T follicular helper cell (primary cell): Measurements from ENCODE around the gene FHIT.
"Not testable (repeated sequence)": the region's sequence is repeated elsewhere in the genome, so short reads cannot be mapped to it uniquely, and the experiment has no call there.

ENCODE experiments used
- DNase-seq: peaks from one replicate; pipeline ENCODE4 v3.0.0-alpha.2; 2020; ENCODE audit warnings: low read depth

The FHIT gene

DNA sequence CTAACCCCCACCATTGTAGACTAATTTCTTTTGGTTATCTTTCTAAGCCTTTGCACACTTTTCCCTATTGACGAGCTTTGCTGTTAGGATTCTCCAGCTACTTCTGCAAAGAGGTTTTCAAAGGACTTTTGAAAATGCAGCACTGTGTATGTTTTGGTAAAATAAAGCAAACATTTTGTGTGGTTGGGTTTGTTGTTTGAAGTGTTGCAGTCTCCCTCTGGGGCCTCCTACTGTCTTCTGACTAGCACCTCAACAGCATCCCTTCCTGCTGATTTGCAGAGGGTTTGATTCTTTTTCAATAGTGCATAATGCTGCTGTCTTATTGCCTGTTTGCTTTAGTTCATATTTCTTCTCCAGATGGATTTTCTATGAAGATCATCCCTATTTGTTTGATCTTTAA, 1426.4 kb downstream of the FHIT start:
- DNase-seq: no peak

DNA sequence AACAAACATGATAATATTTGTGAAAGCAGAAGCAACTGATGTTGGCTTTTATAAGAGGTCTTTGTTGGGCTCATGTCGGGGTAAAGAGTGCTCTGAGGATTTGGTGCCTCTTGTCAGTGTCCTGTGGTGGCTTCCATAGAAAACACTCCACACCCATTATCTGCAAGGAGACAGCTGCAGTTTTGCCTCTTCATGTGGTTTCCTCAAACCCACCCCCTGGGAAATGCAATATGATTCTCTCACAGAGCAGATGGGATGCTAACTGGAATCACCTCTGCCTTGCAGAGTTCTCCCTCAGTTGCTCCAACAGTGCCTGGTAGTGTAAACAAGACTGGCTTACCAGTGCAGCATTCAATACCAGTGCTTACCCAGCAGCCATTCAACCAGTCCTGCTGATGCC, 1430.0 kb downstream of the FHIT start:
- no peak for DNase-seq

DNA sequence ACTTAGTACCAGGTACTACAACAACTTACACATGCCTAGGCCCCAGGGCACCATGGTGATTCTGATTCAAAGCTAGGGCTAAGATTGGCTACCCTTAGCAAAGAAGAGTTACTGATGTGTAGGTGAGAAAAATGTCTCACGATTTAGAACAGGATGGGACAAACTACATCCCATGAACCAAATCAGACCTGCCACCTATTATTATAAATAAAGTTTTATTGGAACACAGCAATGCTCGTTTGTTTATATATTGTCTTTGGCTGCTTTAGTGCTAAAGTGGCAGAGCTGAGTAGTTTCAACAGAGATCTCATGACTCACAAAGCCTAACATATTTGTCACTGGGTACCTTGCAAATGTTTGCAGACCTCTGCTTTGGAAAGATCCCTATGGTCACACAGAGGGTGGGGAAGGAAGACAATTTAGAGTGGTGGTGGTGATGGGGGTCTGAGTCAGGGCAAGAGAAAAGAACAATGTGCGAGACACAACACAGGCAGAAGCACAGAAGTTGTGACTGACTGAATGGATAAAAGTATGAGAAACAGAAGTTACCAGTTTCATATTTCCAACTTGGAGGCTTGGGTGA, 1430.8 kb downstream of the FHIT start:
- no peak for DNase-seq

DNA sequence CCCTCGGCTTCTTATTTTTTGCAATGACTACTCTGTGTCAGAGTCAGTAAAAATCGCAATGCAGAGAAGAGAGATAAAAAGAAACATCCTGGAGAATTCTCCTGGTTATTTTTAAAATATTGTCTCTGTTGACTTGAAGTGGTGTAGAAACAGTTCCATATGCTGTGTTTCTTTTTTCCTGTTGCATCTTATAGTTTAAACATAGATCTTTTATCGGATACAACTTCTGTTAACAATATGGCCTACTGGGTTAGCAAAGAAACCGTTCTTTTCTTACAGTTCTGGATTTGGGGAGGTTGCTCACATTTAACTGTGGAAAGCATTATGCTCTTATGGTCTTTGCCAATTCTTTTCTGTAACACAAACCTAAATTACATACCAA, 1432.3 kb downstream of the FHIT start:
- no peak for DNase-seq

DNA sequence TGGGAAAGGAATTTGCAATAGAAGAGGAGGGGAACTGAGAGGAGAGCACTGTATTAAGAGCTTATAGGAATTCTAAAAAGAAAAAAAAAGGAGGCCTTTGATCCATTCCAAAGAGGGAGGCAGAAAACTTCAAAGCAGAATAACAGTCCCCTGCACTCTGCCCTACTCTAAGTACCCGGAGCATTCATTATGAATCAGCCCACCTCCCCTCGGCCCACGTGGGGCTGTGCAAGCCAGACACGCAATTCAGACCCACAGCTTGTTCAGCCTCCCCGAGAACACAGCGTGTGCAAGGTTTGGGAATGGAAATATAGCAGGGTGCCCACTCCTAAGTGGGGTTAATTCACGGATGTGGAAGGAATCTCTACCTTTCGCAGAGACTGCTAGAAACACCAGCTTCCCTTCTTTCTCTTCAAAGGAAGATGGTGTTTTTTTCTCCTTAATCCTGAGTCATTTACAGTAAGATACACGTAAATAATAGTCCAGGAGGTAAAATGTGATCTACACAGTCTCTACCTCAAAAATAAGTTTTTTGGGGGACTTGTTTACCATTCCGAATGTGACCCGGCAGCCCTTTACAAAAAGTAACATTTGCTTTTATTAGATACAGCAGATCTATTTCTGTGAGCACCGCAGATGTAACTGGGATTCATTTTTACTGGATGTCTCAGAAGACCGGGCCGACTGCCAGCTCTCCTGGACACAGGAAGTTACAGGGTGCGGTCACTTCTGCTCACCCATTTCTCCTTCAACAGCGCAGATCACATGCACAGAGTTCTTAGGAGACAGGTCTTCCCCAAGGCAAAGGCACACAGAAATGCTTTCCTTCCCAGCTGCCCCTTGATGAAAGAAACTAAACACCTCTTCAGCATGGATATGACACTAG, 1433.0 kb downstream of the FHIT start:
- DNase-seq: no peak

DNA sequence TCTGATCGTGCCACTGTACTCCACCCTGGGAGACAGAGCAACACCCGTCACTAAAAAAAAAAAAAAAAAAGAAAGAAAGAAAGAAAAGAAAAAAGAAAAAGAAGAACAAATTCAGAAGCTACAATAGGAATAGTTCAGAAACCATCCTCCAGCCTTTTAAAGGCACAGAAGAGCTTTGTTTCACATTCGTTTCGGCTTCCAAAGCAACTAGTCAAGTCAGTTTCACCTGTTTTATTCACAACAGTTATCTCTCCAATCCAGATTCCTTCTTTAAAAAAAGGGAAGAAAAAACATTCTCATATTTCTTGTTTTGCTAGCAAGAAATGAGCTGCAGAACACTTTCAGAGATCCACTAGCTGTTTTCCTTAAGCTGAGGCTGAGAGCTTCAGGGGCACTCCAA, 1433.7 kb downstream of the FHIT start:
- DNase-seq: no peak

DNA sequence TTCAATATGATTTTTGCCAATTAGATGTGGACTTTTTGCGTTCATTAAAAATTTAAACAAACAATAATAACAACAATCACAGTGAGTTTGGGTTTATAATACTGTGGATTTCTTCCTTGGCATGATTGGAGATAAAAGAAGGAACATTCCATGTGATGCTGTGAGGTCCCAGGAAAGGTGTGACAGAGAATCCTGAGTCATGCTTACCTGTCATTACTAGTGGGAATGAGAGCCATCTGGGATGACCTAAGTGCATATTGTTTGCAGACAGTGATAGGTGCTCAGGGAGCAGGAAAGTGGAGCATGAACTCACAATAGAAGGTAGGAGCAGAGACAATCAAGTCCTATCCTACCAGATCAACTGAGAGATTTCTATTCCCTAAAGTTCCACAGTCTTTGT, 1434.9 kb downstream of the FHIT start:
- DNase-seq: no peak

DNA sequence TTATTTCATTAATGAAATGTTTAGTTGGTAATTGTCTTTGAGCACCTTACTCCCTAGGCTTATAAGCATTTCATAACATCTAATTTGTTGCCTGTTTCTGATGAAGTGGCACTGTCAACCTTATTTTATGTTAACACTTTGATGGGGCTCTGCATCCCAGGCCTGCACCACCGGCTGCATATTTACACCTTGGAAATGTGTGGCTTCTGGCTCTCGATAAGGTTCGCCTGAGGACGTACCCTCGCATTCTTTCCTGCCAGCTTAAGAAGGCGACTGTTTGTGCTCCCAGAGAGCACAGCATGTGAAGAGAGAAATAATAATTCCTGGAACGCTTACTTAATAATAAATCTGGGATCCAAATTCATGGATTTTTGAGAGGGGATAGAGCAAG, 1438.1 kb downstream of the FHIT start:
- no peak for DNase-seq

DNA sequence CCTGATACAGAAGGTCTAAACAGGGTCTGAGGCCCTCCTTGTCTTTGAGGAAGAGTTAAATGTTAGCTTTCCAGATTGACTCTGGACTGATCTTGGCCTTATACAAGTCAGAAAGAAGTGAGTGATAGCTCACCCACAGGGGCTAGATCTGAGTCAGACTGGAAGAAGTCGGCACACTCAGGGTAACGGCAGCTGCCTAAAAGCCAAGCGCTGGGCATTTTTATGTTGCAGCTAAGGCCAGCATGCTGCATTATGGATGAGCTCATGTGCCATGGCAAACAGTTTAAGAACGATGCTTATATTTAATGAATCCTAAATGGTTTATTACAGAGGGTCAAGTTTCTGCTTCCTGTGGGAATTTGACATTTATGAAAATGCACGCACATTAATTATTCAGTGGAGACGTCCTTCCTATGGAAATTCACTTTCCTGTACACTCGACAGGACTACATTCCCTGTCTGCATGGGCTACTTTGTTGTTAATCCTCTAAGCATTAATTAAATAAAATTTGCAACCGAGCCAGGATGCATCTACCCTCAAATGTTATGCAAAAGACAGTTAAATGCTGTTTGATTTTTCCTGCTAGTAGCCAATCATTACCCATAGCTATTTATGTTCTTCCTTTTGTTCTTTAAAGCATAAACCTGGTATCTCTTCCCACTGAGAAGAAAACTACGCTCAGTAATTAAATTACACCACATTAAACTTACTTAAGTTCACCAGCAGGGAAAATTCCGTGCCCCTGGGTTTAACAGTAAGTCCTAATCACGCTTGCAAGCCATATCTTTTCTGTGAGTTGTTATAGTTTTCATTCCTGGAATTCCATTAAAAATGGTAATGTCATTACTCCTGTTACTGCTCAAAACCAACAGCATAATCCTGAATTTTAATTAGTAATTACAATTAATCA, 1438.8 kb downstream of the FHIT start:
- DNase-seq: no peak

DNA sequence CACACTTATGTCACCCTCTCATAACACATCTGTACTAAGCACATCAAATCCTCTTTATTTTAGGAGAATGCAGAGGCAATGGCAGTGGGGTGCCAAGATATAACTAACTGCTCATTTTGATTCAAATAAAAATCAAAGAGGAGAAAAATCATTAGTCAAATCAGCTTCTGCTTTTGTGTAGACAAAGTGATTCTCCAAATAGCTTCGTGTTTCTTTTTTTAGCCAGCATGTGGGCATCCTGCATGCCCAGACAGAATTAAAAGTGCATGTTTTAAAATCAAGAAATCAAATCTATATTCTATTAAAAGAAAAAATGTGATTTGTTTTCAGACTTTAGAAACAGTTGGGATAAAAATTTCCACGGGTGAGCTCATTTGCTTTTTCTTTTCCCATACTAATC, 1440.1 kb downstream of the FHIT start:
- no peak for DNase-seq

DNA sequence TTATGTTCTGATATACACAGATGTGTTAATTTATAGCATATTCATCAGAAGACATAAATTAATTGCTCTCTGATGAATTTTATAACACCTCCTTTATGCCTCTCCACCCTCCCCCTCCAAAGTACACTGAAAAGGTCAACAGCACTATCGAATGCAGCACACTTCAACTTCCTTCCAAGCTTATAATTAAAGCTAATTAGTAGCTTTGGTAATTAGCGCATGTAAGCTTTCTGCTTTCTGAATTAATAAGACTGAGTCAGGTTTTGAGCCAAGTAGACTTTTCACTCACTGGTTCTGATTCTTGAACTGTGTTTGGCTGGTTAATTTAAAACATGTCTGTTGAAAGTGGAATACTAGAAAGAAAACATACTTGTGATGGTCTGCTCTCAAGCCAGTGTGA, 1440.6 kb downstream of the FHIT start:
- DNase-seq: no peak

DNA sequence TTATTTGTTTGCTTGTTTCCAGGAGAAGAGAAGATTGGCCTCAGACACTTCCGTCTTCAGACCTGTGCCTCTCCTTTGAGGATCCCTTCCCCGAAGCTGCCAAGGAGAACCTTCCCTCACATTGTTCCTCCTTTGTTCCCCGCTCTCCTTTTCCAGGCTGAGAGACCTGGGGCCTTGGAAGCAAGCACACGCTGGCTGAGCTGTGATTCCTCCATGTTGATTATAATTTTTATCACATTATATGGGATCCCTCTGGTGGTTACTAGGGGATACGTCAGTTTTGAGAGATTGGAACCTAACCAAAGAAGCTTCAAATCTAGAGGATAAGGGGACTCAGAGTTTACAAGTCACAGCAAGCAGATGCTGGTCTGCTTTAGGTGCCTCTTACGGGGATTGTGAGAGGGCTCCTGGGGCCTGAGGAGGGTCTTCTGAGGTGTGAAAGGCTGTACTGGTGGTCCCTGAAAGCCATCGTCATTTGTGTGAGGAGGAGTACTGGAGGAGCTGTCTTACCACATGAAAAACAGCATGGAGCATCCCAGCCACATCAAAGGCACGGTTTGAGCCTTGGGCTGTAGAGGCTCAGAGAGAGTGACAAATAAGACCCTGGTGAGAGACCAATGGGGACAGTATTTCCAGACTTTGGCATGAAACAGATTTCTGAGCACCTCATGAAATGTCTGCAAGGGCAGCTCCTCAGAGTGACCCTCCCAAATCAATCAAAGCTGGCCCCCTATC, 1441.4 kb downstream of the FHIT start:
- DNase-seq: no peak

DNA sequence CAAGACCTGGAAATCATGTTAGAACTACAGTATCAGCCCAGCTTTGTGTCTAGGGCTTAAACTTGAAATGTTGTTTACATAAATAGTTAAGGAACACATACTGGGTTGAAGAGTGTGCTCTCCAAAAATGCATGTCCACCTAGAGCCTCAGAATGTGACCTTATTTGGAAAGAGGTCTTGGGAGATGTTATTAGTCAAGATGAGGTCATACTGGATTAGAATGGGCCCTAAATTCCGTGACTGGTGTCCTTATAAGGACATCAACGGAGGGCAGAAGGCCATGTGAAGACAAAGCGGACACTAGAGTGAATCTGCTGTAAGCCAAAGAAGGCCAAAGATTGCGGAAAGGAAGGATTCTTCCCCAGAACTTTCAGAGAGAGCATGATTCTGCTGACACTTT, 1442.2 kb downstream of the FHIT start:
- DNase-seq: no peak

DNA sequence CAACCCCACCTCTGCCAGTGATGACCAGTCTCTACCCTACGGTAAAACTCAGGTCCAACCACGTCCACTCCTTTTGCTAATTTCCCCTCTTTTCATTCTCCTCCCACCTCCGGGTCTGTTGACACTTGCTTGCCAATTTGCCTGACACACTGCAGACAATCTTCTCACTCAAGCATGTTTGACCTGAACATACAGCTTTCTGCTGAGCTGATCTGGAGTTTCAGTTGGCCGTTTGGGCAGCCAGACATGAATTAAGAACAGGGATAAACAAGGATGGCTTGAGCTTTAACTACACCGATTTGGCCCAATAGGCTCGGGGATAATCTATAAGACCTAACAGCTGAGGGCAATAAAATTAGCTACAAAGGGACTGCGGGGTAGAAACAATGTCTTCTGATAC, 1442.8 kb downstream of the FHIT start:
- no peak for DNase-seq

DNA sequence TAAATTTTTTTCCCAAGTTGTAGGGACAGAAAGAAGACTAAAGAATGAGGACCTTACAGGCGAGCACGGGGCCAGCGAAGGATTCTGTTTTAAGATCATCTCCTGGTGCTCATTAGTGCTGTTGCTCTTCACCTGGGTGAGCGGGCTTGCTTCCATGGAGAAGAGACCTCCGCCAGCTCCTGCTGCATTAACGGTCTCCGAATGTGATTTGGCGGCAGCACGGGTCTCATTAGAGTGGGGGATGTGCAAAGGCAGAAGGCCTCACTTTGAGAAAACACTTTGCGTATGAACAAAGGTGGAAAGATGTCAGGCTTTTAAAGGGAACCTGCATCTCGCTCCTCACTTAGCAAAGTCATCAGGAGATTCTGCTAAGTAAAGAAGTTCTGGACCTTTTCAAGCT, 1448.0 kb downstream of the FHIT start:
- DNase-seq: no peak

DNA sequence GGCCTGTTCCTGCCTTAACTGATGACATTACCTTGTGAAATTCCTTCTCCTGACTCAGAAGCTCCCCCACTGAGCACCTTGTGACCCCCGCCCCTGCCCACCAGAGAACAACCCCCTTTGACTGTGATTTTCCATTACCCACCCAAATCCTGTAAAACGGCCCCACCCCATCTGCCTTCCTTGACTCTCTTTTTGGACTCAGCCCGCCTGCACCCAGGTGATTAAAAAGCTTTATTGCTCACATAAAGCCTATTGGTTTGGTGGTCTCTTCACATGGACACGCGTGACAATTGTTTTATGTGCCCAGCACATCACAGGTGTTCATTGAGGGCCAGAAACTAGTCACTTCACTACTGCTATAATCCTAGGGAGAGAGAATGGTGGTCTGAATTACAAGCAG, 1448.8 kb downstream of the FHIT start:
- DNase-seq: not testable (repeated sequence)

DNA sequence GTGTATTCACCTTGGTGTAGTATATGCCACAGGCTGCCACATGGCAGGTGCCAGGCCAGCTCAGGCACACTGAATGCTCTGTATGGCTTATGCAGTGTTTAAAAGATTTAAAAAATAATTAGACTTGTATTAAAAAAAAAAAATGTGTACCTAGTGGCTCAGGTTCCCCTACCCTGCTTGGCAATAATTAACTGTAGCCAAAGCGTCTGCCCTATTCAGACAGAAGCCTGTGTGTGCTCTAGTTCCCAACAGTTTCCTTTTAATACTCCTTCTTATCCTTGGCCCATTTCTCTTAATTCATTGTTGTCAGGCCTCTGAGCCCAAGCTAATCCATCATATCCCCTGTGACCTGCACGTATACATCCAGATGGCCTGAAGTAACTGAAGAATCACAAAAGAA, 1449.2 kb downstream of the FHIT start:
- DNase-seq: no peak

DNA sequence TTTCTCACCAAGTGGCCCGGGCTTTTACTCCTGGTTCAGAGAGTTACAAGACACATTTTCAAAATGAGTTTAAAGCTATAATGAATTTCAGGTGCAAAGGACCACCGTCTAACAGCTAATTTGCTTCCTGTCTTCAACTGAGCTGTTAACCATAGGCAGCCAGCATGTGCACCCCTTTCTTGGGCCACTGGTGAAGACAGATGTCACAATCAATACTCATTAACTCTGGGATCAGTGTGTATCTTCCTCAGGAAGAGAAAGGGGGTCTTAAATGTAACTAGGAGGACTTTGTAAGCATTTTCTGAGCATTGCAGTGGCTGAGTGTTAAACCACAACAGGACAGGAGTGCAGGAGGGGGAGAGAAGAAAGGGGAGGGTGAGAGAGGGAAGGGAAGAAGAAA, 1450.8 kb downstream of the FHIT start:
- DNase-seq: no peak

DNA sequence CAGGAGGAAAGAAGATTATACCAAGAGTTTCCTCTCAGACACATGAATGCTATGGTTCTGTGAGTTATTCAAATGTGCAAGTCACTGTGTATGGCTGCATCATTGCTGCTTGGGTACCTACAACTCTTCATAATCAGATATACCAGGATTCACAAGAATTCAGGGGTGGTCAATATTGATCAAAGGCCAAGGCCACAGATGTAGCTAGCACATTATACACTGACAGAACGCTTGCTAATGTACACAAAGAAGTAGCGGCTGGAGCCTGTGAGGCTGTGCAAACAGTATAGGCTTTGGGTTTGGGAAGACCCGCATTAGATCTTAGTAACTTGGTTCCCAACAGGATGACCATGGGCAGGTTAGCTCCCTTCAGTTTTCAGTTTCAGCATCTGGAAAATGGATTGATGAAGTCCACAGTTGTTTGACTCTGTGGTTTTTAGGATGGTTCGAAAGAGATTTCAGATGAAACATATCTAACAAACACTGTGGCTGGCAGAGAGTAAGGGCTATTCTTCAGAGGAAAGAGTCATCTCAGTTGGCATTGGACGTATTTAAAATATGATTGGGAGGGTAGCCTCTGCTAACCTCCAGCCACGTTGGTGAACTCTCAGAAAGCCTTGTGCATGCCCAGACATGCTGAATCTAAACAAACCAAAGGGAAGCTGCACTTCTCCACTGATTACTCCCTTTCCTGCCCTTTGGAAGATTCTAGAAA, 1452.7 kb downstream of the FHIT start:
- no peak for DNase-seq

DNA sequence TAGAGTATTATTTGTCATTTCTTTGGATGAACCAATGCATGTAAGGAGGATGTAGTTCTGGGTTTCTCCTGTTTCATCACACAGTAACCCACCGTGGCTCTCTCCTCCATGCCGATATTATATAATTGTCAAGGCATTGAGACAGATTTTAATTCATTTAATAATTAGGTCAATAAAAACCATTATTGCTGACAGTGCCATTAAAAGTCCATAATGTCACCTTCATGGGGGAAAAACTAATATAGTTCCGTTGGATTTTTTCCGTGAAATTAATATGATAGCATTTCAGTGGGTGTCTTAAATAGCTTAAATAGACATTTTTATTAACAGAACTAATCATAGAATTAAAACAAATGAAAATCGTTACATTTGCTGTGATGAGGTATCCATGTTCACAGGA, 1453.7 kb downstream of the FHIT start:
- no peak for DNase-seq

DNA sequence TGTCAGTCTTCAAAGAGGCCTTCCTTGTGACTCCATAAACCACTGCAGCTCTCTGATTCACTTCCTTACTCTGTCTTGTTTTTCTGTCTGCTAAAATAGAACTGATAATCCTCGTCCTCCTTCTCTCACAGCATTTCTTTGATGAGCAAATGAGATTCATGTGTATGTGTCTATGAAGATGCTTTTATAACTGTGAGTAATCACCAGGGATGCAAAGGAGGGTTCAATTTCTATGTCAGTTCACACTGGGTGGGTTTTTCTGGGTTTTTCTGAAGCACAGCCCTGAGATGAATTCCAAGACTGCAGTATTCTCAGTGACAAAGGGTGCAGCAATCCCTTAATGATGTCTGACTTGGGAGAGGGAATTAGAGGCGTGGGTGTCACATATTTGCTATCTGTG, 1454.8 kb downstream of the FHIT start:
- no peak for DNase-seq
